Smooth muscle cell of bladder (primary cell): ENCODE measurements around the gene PIGT. TPM values are rescaled to one million over a fixed set of nuclear protein-coding genes. Genes with fewer than 3 reads are reported as not detected.

ENCODE experiments used
- total RNA-seq: library from RNA; depleted of rRNA; stranded (reverse); fragments of >200 nt; gene quantifications from 2 replicates; pipeline ENCODE4 v1.2.3, GENCODE V29; 2014

The PIGT gene
- total RNA-seq, result 21.6 and 23.3 TPM in 2 replicates

DNA sequence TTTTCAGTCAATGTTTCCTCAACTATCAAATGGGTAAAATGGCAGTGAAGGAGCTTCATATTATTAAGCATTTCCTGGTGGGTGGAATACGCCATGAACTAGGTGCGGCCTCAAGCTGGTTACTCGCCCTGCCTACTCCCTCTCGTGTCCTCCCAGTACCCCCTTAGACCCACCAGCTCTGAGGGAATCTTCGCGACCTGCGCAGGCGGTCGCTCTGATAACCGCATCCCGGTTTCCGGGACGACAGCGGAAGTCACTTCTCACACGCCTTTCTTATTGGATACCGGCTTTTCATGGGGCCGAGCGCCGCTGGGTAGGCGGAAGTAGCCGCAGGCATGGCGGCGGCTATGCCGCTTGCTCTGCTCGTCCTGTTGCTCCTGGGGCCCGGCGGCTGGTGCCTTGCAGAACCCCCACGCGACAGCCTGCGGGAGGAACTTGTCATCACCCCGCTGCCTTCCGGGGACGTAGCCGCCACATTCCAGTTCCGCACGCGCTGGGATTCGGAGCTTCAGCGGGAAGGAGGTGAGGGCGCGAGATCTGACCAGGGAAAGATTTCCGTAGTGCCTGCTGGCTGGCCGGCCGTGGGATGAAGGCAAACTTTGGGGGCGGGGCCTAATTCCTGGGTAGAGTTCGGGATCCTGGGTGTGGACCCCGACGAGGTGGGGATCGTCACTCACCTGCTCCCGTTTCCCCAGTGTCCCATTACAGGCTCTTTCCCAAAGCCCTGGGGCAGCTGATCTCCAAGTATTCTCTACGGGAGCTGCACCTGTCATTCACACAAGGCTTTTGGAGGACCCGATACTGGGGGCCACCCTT lies at the start of gene PIGT:
TSS of gene PIGT (plus strand) at position 320 of the 816 bp plus-strand sequence. CDS start at position 336, 16 bp downstream.

GRCh38 chr20:45378191-45378590 lies 37.8 kb upstream of the PIGT start, which contains the start of gene TP53TG5:
TP53TG5 (minus strand) TSS chr20:45378325; CDS start chr20:45378236, 89 bp downstream.

DNA sequence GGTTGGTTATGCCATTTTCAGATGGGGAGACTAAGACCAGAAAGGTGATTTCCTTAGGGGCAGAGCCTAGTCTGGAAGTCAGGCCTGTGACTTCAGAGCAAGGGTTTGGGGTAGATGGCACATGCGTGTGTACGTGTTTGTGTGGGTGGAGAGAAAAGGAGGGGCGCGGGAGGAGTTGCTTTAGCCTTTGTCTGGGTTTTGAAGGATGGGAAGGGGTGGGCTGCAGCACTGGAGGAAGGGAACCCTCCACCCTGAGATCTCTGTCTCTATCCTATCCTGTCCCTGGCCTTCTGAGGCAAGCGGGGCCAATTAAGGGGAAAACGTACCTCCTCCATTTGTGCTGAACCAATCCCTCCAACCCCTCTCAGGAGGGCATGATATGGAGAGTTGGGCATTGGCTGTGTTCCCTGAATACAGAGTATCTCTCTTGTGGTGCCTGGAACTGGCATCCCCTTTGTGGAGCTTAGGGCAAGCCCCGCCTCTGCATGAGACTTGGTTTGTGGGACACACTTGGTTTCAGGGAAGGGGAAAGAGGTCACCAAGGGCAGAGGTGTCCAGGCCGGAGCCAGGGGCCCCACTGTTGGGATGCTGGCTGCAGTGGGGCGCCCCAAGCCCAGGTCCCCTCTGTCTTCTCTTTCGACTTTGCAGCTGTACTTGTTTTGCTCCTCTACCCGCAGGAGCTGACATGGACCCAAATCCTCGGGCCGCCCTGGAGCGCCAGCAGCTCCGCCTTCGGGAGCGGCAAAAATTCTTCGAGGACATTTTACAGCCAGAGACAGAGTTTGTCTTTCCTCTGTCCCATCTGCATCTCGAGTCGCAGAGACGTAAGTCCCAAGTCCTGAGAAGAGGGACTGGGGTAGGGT lies 7.9 kb upstream of the PIGT start, which contains the start of gene DBNDD2:
TSS of gene DBNDD2 (plus strand) at position 507 of the 863 bp plus-strand sequence. CDS start at position 686, 179 bp downstream.

GRCh38 chr20:45469336-45470261 lies 53.7 kb downstream of the PIGT start, which contains the start of gene WFDC2:
WFDC2 (plus strand) TSS chr20:45469753; CDS start chr20:45469782, 29 bp downstream.

Other genes with a start within 250 kb of the PIGT start
- not detected in 2 replicates for gene PI3, start 241.2 kb upstream of the PIGT start, total RNA-seq
- not detected in 2 replicates for gene SEMG1, start 209.1 kb upstream of the PIGT start, total RNA-seq
- not detected in 2 replicates for gene SEMG2, start 194.8 kb upstream of the PIGT start, total RNA-seq
- 2.3 and 2.6 TPM in 2 replicates for gene SLPI, start 161.6 kb upstream of the PIGT start, total RNA-seq
- gene RBPJL, start 109.3 kb upstream of the PIGT start, total RNA-seq, result not detected in 2 replicates
- not detected in 2 replicates for gene MATN4, start 107.8 kb upstream of the PIGT start, total RNA-seq
- gene SDC4, start 67.7 kb upstream of the PIGT start, total RNA-seq, result 98.4 and 102 TPM in 2 replicates
- 18.6 and 28.5 TPM in 2 replicates for gene SYS1, start 53.0 kb upstream of the PIGT start, total RNA-seq
- gene TP53TG5, start 37.8 kb upstream of the PIGT start, total RNA-seq, result under 0.01 TPM in 1 of 2 replicates, not detected in the other
- 0.71 and 1.1 TPM in 2 replicates for gene DBNDD2, start 7.9 kb upstream of the PIGT start, total RNA-seq
- gene WFDC2, start 53.6 kb downstream of the PIGT start, total RNA-seq, result not detected in 2 replicates
- gene SPINT3, start 99.5 kb downstream of the PIGT start, total RNA-seq, result not detected in 2 replicates
- gene WFDC6, start 123.3 kb downstream of the PIGT start, total RNA-seq, result not detected in 2 replicates
- not detected in 2 replicates for gene EPPIN, start 131.3 kb downstream of the PIGT start, total RNA-seq
- gene WFDC8, start 163.1 kb downstream of the PIGT start, total RNA-seq, result not detected in 2 replicates
- not detected in 2 replicates for gene WFDC10A, start 213.6 kb downstream of the PIGT start, total RNA-seq
- not detected in 2 replicates for gene WFDC9, start 215.1 kb downstream of the PIGT start, total RNA-seq